ENCODE measurements around the gene RBM33.

Gene RBM33

DNA sequence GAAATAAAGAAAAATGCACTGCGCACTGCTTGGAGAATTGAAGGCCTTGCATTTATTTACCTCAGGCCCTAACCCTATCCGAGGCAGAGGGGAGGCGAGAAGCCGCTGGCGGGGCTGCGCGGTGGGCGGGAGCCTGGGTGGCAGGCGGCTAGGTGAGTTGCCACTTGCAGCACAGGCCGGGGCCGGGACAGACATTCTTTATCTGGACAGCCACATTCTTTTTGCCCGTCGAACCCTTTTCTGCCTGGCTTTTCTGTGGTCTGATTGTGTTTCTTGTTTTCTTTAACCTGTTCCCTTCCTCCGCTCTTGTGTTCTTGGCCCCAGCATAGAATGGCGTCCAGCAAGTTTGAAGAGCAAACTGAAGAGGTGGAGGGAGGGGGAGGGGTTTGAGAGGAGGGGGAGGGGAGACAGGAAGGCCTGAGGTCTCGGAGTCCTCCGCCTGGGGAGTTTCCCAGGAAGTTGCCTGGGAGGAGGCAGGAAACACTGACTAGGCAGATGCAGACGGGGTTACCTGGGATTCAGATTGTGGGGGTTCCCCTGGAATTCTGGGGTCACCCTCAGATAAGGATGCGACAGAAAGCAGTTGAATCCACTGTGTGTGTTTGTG lies 162.7 kb downstream of the RBM33 start:
- peaks cover 46% of the 10 kb centered on the region for H3K4me1 Mint-ChIP-seq
- H3K4me3 Mint-ChIP-seq: peak overlapping the region; percentile 76
- TF ChIP-seq, protein P1, sequence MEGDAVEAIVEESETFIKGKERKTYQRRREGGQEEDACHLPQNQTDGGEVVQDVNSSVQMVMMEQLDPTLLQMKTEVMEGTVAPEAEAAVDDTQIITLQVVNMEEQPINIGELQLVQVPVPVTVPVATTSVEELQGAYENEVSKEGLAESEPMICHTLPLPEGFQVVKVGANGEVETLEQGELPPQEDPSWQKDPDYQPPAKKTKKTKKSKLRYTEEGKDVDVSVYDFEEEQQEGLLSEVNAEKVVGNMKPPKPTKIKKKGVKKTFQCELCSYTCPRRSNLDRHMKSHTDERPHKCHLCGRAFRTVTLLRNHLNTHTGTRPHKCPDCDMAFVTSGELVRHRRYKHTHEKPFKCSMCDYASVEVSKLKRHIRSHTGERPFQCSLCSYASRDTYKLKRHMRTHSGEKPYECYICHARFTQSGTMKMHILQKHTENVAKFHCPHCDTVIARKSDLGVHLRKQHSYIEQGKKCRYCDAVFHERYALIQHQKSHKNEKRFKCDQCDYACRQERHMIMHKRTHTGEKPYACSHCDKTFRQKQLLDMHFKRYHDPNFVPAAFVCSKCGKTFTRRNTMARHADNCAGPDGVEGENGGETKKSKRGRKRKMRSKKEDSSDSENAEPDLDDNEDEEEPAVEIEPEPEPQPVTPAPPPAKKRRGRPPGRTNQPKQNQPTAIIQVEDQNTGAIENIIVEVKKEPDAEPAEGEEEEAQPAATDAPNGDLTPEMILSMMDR (IDR thresholded peaks at IDR 0.05): no peak
- H3K9me3 Mint-ChIP-seq: peaks cover 4% of the 10 kb centered on the region
- no peak overlapping the region for H3K27ac Mint-ChIP-seq
- DNase-seq: no peak
- H3K27me3 Mint-ChIP-seq (ENCODE audit: low read depth, poor library complexity): peaks cover 93% of the 10 kb centered on the region
- H3K36me3 Mint-ChIP-seq (ENCODE audit: low read depth): no peaks in the 10 kb centered on the region

DNA sequence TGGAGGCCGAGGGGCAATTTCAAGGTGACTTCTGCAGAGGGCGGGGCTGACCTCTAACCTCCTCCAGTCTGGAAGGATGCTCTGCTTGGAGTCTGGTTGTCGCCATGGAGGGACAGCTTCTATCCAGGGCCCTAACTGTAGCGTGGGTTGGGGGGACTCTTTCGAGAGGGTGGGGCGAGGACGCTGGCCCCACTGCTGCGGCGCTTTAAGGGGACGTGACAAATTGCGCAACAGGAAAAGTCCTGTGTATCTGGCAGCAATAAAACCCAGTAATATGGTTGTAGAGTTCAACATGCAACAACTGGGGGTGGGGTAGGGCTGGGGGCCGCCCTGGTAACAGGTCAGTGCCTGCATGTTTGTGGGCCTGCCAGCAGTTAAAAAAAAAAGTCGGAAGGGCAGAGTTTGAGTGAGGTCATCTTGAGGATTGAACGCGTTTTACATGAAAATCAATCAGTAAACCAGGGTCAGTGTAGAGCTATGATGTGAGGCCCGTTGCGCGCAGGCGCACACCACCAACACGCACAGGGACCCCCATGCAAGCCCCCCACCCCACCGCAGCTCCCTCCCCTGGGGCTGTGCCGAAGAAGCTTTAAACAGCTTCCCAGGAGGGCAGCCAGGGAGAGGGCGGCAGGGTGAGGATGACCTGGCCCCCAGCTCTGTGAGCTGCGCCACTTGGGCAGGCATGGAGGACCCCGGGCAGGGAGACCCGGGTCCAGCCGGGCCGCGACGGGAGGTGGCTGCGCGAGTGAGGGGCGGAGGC lies 163.5 kb downstream of the RBM33 start:
- Mint-ChIP-seq H3K27ac (no peak overlapping the region), H3K36me3 (ENCODE audit: low read depth) (no peaks in the 10 kb centered on the region)
- DNase-seq: no peak

GRCh38 chr7:155808549-155809331 lies 164.3 kb downstream of the RBM33 start:
- peak; percentile 62 for DNase-seq
- Mint-ChIP-seq H3K27me3 (ENCODE audit: low read depth, poor library complexity) (peaks cover 95% of the 10 kb centered on the region), H3K4me3 (peak overlapping the region; percentile 80), H3K4me1 (peaks cover 54% of the 10 kb centered on the region), H3K36me3 (ENCODE audit: low read depth) (no peaks in the 10 kb centered on the region), H3K9me3 (no peaks in the 10 kb centered on the region), H3K27ac (no peak overlapping the region)
- TF ChIP-seq, protein P1 (IDR thresholded peaks at IDR 0.05): no peak

More for the DNA sequence above, 163.5 kb downstream of the RBM33 start:
- Mint-ChIP-seq H3K9me3 (no peaks in the 10 kb centered on the region), H3K27me3 (ENCODE audit: low read depth, poor library complexity) (peaks cover 95% of the 10 kb centered on the region), H3K4me3 (peak overlapping the region; percentile 76), H3K4me1 (peaks cover 51% of the 10 kb centered on the region)
- TF ChIP-seq, protein P1 (IDR thresholded peaks at IDR 0.05): no peak

GRCh38 chr7:155809332-155809946 lies 165.0 kb downstream of the RBM33 start:
- no peak overlapping the region for H3K27ac Mint-ChIP-seq

GRCh38 chr7:155809947-155810769 lies 165.7 kb downstream of the RBM33 start:
- Mint-ChIP-seq H3K27ac (no peak overlapping the region), H3K9me3 (no peaks in the 10 kb centered on the region), H3K36me3 (ENCODE audit: low read depth) (no peaks in the 10 kb centered on the region), H3K27me3 (ENCODE audit: low read depth, poor library complexity) (peaks cover 96% of the 10 kb centered on the region), H3K4me1 (peaks cover 56% of the 10 kb centered on the region), H3K4me3 (peak overlapping the region; percentile 57)
- DNase-seq: peak; percentile 46
- TF ChIP-seq, protein P1 (IDR thresholded peaks at IDR 0.05): no peak

More at GRCh38 chr7:155809332-155809946, 165.0 kb downstream of the RBM33 start:
- TF ChIP-seq, protein P1 (IDR thresholded peaks at IDR 0.05): no peak
- peaks cover 56% of the 10 kb centered on the region for H3K4me1 Mint-ChIP-seq
- no peaks in the 10 kb centered on the region for H3K36me3 Mint-ChIP-seq (ENCODE audit: low read depth)
- peak overlapping the region; percentile 80 for H3K4me3 Mint-ChIP-seq
- no peak for DNase-seq
- no peaks in the 10 kb centered on the region for H3K9me3 Mint-ChIP-seq
- H3K27me3 Mint-ChIP-seq (ENCODE audit: low read depth, poor library complexity): peaks cover 95% of the 10 kb centered on the region

Measured in nephron progenitor cell (in vitro differentiated cells).